GM12874 (cell line): ENCODE measurements around the gene ERC1.

ENCODE experiments used
- CTCF ChIP-seq: IDR thresholded peaks from 2 replicates; pipeline ENCODE4 v1.5.1; 2011; ENCODE audit warnings: low read depth, mild to moderate bottlenecking, control low read depth, low read length, moderate library complexity; ENCODE audit not compliant: insufficient read depth

The ERC1 gene

GRCh38 chr12:1377681-1378080, 386.7 kb downstream of the ERC1 start:
- no peak for TF ChIP-seq CTCF

DNA sequence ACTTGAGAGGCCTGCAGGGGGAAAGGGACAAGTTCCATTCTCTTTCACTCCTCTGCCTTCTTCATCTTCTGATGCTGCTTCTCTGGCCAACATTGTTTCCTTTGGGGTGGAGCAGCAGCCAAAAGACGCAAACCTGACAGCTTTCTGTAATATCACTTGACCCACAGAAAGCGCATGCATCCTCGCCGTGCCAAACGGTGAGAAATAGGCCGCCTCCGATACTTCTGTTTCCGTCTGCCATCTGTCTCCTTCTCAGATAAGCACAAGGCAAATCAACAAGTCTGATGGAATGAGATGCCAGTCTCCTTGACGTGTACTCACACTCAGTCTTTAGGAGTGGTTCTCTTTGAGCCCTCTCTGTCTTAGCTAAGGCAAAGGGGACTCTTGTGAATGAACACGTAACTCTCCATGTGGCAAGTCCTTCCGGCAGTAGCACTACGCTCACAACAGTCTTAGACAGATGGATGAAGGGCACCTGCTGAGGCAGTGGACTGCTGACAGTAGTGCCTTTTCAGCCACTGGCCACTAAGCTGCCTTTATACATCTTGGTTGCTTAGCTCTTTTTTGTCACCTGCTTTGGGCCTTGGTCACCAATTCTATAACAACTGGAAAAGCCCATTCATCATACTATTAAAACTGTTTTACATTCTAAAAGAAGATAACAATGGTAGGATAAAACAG, 389.3 kb downstream of the ERC1 start:
- no peak for TF ChIP-seq CTCF

DNA sequence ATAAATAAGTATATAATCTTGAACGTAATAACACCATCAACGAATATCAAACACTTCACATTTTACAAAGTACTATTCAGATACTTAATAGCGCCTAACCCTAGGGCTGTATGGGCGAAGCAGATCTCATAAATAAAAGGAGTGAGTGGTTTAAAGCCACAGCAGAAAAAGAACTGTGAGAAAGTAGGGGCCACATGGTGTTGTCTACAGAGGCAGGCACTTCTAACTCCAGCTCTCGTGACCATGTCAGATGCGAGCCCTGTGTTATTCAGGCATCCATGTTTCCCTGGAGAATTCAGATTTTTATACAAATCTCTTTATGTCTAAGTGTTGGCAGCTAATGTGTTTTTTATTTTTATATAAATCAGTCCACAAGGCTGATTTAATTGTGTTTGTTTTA, 391.1 kb downstream of the ERC1 start:
- TF ChIP-seq CTCF: no peak

DNA sequence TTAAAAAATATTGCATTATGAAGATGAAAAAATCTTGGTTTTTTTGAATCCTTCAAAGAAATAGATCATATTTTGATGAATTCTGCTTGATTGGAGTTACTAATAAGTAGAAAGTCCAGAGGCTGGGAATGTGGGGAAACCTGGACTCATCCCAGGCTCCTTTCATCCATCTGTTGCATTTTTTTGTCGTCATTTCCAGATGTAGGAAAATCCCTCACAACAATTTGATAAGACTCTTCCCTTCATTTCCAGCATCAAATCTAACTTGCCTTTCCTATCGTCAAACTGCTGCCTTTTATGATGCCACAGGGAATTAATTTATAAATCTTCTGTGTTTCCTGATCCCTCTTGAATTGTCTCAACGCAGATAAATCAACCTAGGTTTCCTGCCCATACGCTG, 391.8 kb downstream of the ERC1 start:
- no peak for TF ChIP-seq CTCF

- TF ChIP-seq CTCF: no peak
Measured at GRCh38 chr12:1383758-1384157, 392.7 kb downstream of the ERC1 start.

GRCh38 chr12:1384910-1385309, 393.9 kb downstream of the ERC1 start:
- no peak for TF ChIP-seq CTCF

GRCh38 chr12:1391722-1392121, 400.7 kb downstream of the ERC1 start:
- TF ChIP-seq CTCF: no peak
